IMR-90 (cell line): Measurements from ENCODE around the gene WRAP73. TPM values are rescaled to one million over a fixed set of nuclear protein-coding genes. Genes with fewer than 3 reads are reported as not detected.

Source experiments
- ATAC-seq: fragments of 200-7000 bp; cut with Tn5 transposase; 2 replicates; pipeline ENCODE4 v1.9.1; 2020; ENCODE audit warnings: low read depth, mild to moderate bottlenecking, moderate library complexity
- BruUV-seq: library from RNA; stranded (reverse); fragments of 400-500 nt; replicated peaks from 2 replicates; lab custom pipeline; 2021; lab: Mats Ljungman, UMichigan
- CTCF ChIA-PET: fragments of 300-600 bp; formaldehyde crosslinking; extraction: SDS; loops from one replicate; lab custom pipeline; 2021; ENCODE audit warnings: antibody characterized with exemption; lab: Yijun Ruan, JAX
- POLR2A ChIA-PET: fragments of 300-600 bp; sonication (Branson Sonifier 250); formaldehyde crosslinking; loops from one replicate; lab custom pipeline; 2022; ENCODE audit warnings: antibody characterized with exemption; ENCODE audit not compliant: unreplicated experiment; lab: Charles Lee
- DNase-seq: peaks from one replicate; pipeline ENCODE4 v3.0.0; 2013
- H2AFZ ChIP-seq: replicated peaks from 2 replicates; pipeline ENCODE3; 2013; ENCODE audit warnings: low read length, mild to moderate bottlenecking; ENCODE audit not compliant: poor library complexity
- H2AK5ac ChIP-seq: 2 replicates; pipeline ENCODE4 v1.6.1; 2013; ENCODE audit warnings: low read depth, low read length, inconsistent platforms
- H2AK9ac ChIP-seq: replicated peaks from 2 replicates; pipeline ENCODE3; 2013; ENCODE audit warnings: mild to moderate bottlenecking, low read depth, low read length, moderate library complexity; ENCODE audit not compliant: poor library complexity
- H2BK120ac ChIP-seq: 2 replicates; pipeline ENCODE4 v1.6.1; 2013; ENCODE audit warnings: low read depth, low read length, inconsistent platforms
- H2BK15ac ChIP-seq: 3 replicates; pipeline ENCODE4 v1.6.1; 2013; ENCODE audit warnings: low read depth, low read length, inconsistent platforms
- H2BK20ac ChIP-seq: 2 replicates; pipeline ENCODE4 v1.6.1; 2013; ENCODE audit warnings: low read depth, mild to moderate bottlenecking, inconsistent platforms, low read length, moderate library complexity
- H2BK5ac ChIP-seq: 2 replicates; pipeline ENCODE4 v1.6.1; 2013; ENCODE audit warnings: mild to moderate bottlenecking, low read depth, low read length, inconsistent platforms; ENCODE audit not compliant: poor library complexity, severe bottlenecking
- H3K14ac ChIP-seq: replicated peaks from 2 replicates; pipeline ENCODE4 v1.6.1; 2013; ENCODE audit warnings: low read depth, low read length, inconsistent platforms
- H3K18ac ChIP-seq: 2 replicates; pipeline ENCODE4 v1.6.1; 2013; ENCODE audit warnings: low read depth, low read length, control low read depth
- H3K23ac ChIP-seq: 2 replicates; pipeline ENCODE4 v1.6.1; 2013; ENCODE audit warnings: low read depth, low read length, inconsistent platforms
- H3K27ac ChIP-seq: 2 replicates; pipeline ENCODE4 v1.5.1; 2013; ENCODE audit warnings: mild to moderate bottlenecking, control low read depth, low read length; ENCODE audit not compliant: insufficient read depth
- H3K27me3 ChIP-seq: 2 replicates; pipeline ENCODE4 v1.6.1; 2013; ENCODE audit warnings: low read length; ENCODE audit not compliant: control insufficient read depth, insufficient read depth
- H3K36me3 ChIP-seq: 2 replicates; pipeline ENCODE4 v1.6.1; 2013; ENCODE audit warnings: low read length, mixed read lengths; ENCODE audit not compliant: control insufficient read depth, insufficient read depth
- H3K4ac ChIP-seq: 2 replicates; pipeline ENCODE4 v1.6.1; 2013; ENCODE audit warnings: low read depth, low read length, inconsistent platforms
- H3K4me1 ChIP-seq: 2 replicates; pipeline ENCODE4 v1.6.1; 2013; ENCODE audit warnings: low read length, mixed read lengths; ENCODE audit not compliant: control insufficient read depth, insufficient read depth
- H3K4me2 ChIP-seq: 2 replicates; pipeline ENCODE4 v1.6.1; 2013; ENCODE audit warnings: low read depth, mild to moderate bottlenecking, control low read depth, low read length, moderate library complexity
- H3K4me3 ChIP-seq: 2 replicates; pipeline ENCODE4 v1.5.1; 2013; ENCODE audit warnings: low read depth, mild to moderate bottlenecking, control low read depth, low read length, moderate library complexity; ENCODE audit not compliant: insufficient read depth
- H3K56ac ChIP-seq: 2 replicates; pipeline ENCODE4 v1.6.1; 2013; ENCODE audit warnings: low read length, inconsistent platforms; ENCODE audit not compliant: insufficient read depth; ENCODE audit errors: extremely low read depth
- H3K79me1 ChIP-seq, 2 experiments: 2 replicates each; pipeline ENCODE4 v1.6.1; 2013; ENCODE audit warnings: low read length in 2 of 2, inconsistent platforms in 1 of 2, low read depth in 1 of 2
- H3K9ac ChIP-seq: 2 replicates; pipeline ENCODE4 v1.6.1; 2013; ENCODE audit warnings: low read depth, low read length, control low read depth
- H3K9me1 ChIP-seq: 2 replicates; pipeline ENCODE4 v1.6.1; 2013; ENCODE audit warnings: low read length, inconsistent platforms; ENCODE audit not compliant: insufficient read depth
- H3K9me3 ChIP-seq: 2 replicates; pipeline ENCODE4 v1.6.1; 2013; ENCODE audit warnings: low read length; ENCODE audit not compliant: control insufficient read depth, insufficient read depth
- H4K20me1 ChIP-seq: 2 replicates; pipeline ENCODE4 v1.6.1; 2013; ENCODE audit warnings: low read length, inconsistent platforms; ENCODE audit not compliant: insufficient read depth
- H4K5ac ChIP-seq: 2 replicates; pipeline ENCODE4 v1.6.1; 2013; ENCODE audit warnings: mild to moderate bottlenecking, low read depth, low read length, control low read depth
- H4K8ac ChIP-seq, 2 experiments: 2 replicates each; pipeline ENCODE4 v1.6.1; 2013; ENCODE audit warnings: low read depth in 2 of 2, low read length in 2 of 2, control low read depth in 1 of 2, inconsistent platforms in 1 of 2
- H4K91ac ChIP-seq: 2 replicates; pipeline ENCODE4 v1.6.1; 2013; ENCODE audit warnings: low read depth, low read length, inconsistent platforms; ENCODE audit not compliant: insufficient read depth
- CHD1 ChIP-seq: IDR thresholded peaks from 2 replicates; pipeline ENCODE4 v1.6.1; 2012; ENCODE audit warnings: low read depth, low read length, improper control_type of control experiment
- CTCF ChIP-seq: conservative IDR thresholded peaks from 2 replicates; pipeline ENCODE4 v1.5.1; 2012; ENCODE audit warnings: mild to moderate bottlenecking, low read depth, low read length, improper control_type of control experiment
- ELK1 ChIP-seq: fragments of 150-350 bp; IDR thresholded peaks from 2 replicates; pipeline ENCODE4 v1.6.1; 2016; ENCODE audit warnings: low read depth, mild to moderate bottlenecking, low read length, moderate library complexity, borderline replicate concordance
- MAFK ChIP-seq: IDR thresholded peaks from 2 replicates; pipeline ENCODE4 v1.6.1; 2012; ENCODE audit warnings: low read depth, low read length, improper control_type of control experiment
- MAZ ChIP-seq: IDR thresholded peaks from 2 replicates; pipeline ENCODE4 v1.6.1; 2012; ENCODE audit warnings: low read depth, mild to moderate bottlenecking, low read length, improper control_type of control experiment, moderate library complexity, borderline replicate concordance
- MXI1 ChIP-seq: IDR thresholded peaks from 2 replicates; pipeline ENCODE4 v1.6.1; 2012; ENCODE audit warnings: low read depth, mild to moderate bottlenecking, low read length, moderate library complexity, borderline replicate concordance
- POLR2A ChIP-seq: IDR thresholded peaks from 2 replicates; pipeline ENCODE4 v1.6.1; 2012; ENCODE audit warnings: mild to moderate bottlenecking, low read depth, low read length
- RCOR1 ChIP-seq: IDR thresholded peaks from 2 replicates; pipeline ENCODE4 v1.6.1; 2012; ENCODE audit warnings: mild to moderate bottlenecking, low read length, improper control_type of control experiment; ENCODE audit not compliant: insufficient replicate concordance
- SMC3 ChIP-seq: fragments of 150-350 bp; IDR thresholded peaks from 2 replicates; pipeline ENCODE4 v1.6.1; 2016; ENCODE audit warnings: low read depth, mild to moderate bottlenecking, antibody characterized with exemption, low read length, moderate library complexity
- USF2 ChIP-seq: fragments of 150-350 bp; IDR thresholded peaks from 2 replicates; pipeline ENCODE4 v1.6.1; 2017; ENCODE audit warnings: mild to moderate bottlenecking, antibody characterized with exemption, low read length, low read depth
- WGBS, 2 experiments: methylation state at CpG; one replicate each; pipeline versions ENCODE4 v1.1.5 to v1.1.7; 2013; ENCODE audit warnings: missing lambda C conversion rate in 2 of 2; ENCODE audit not compliant: insufficient read length in 1 of 2; ENCODE audit errors: extremely low coverage in 2 of 2; 5-methylcytosine and 5-hydroxymethylcytosine counted together
- dilution Hi-C: fragments of 300-500 bp; cut with HindIII; formaldehyde crosslinking; loops from one replicate; pipeline ENCODE4 v1.14.3; 2018; ENCODE audit warnings: low sequenced_read_pairs; ENCODE audit not compliant: unreplicated experiment
- in situ Hi-C: fragments of 300-500 bp; cut with MboI; formaldehyde crosslinking; loops from 3 replicates; pipeline ENCODE4 v1.14.3; 2019; ENCODE audit warnings: low sequenced_read_pairs, inconsistent platforms, mixed read lengths
- intact Hi-C: fragments of 100-400 bp; cut with micrococcal nuclease; formaldehyde crosslinking; loops from 2 replicates; pipeline ENCODE4 v1.10.0; 2022
- polyA plus RNA-seq, 3 experiments: library from polyadenylated mRNA; depleted of rRNA; stranded (reverse); fragments of >200 nt; gene quantifications; 2 replicates each; pipeline ENCODE4 v1.2.3, GENCODE V29; 2012; ENCODE audit warnings: low replicate concordance in 1 of 3
- total RNA-seq: library from RNA; depleted of rRNA; stranded (reverse); fragments of >200 nt; gene quantifications from 2 replicates; pipeline ENCODE4 v1.2.3, GENCODE V29; 2012

WRAP73 gene
- total and polyA plus RNA-seq, 2 of the 4 experiments (the other 2 are of a cell fraction), result 10.8 to 23.6 TPM

- Histone ChIP-seq H2AFZ (no peak overlapping the region), H3K27me3 (peaks cover 37% of the 10 kb centered on the region), H3K23ac (no peak overlapping the region), H4K20me1 (no peaks in the 10 kb centered on the region), H3K4me3 (no peak overlapping the region), H2BK20ac (no peak overlapping the region), H3K79me1 (no peaks in the 10 kb centered on the region), H3K4me1 (no peaks in the 10 kb centered on the region), H2AK9ac (no peak overlapping the region), H3K14ac (no peak overlapping the region), H3K9me1 (no peaks in the 10 kb centered on the region), H4K8ac (no peak overlapping the region), H2BK15ac (no peak overlapping the region), H2AK5ac (no peak overlapping the region), H3K27ac (no peak overlapping the region), H3K9ac (no peak overlapping the region), H3K56ac (no peak overlapping the region), H3K4ac (no peak overlapping the region), H2BK120ac (no peak overlapping the region), H4K5ac (no peak overlapping the region), H3K4me2 (no peak overlapping the region), H3K36me3 (no peaks in the 10 kb centered on the region), H4K91ac (no peak overlapping the region), H3K9me3 (no peaks in the 10 kb centered on the region), H3K18ac (no peak overlapping the region), H2BK5ac (no peak overlapping the region)
- dilution Hi-C loops (no loop called here), intact Hi-C loops (no loop called here), in situ Hi-C loops (no loop called here)
- no peak for DNase-seq
- ATAC-seq, result no peak
- ChIA-PET POLR2A (interaction anchor here (0.6 kb wide), 1 partner anchor 68 kb away, joined by 3 read pairs; no protein-coding TSS in a partner anchor), CTCF (no interaction called here)
- BruUV-seq, result no TSS peak
- no peak for TF ChIP-seq MAFK
- no peak for TF ChIP-seq MXI1
- TF ChIP-seq RCOR1, result no peak
- TF ChIP-seq MAZ, result no peak
- TF ChIP-seq CTCF, result no peak
- no peak for TF ChIP-seq ELK1
- TF ChIP-seq SMC3, result no peak
- TF ChIP-seq POLR2A, result no peak
- no peak for TF ChIP-seq USF2
- no peak for TF ChIP-seq CHD1
- no CpG with 5 or more reads among the region's 2 CpGs for WGBS, 2 experiments
Measured at GRCh38 chr1:3660704-3661103, 10.8 kb upstream of the WRAP73 start.
